Fibroblast of lung (primary cell): ENCODE measurements around the gene NRXN2. TPM values are rescaled to one million over a fixed set of nuclear protein-coding genes. Genes with fewer than 3 reads are reported as not detected.
A peak's percentile ranks its signal among the peaks of the same experiment; 100 is the strongest.

Source experiments
- DNase-seq, 2 donors: peaks; one replicate each; pipeline versions ENCODE4 v3.0.0 to v3.0.0-alpha.2; 2010; ENCODE audit warnings: low read depth in 2 of 2
- H2AFZ ChIP-seq: 2 replicates; pipeline ENCODE4 v1.5.1; 2012; ENCODE audit warnings: low read length, control low read depth, inconsistent platforms
- H3K27ac ChIP-seq: 2 replicates; pipeline ENCODE4 v1.5.1; 2011; ENCODE audit warnings: low read length, control low read depth; ENCODE audit not compliant: insufficient read depth
- H3K27me3 ChIP-seq: 2 replicates; pipeline ENCODE4 v1.5.1; 2011; ENCODE audit warnings: mild to moderate bottlenecking, low read length; ENCODE audit not compliant: control insufficient read depth, insufficient read depth
- H3K36me3 ChIP-seq: 2 replicates; pipeline ENCODE4 v1.5.1; 2011; ENCODE audit warnings: low read length; ENCODE audit not compliant: control insufficient read depth, insufficient read depth
- H3K4me1 ChIP-seq: 2 replicates; pipeline ENCODE4 v1.5.1; 2011; ENCODE audit warnings: low read length; ENCODE audit not compliant: control insufficient read depth, insufficient read depth; ENCODE audit errors: extremely low read depth
- H3K4me2 ChIP-seq: 2 replicates; pipeline ENCODE4 v1.5.1; 2011; ENCODE audit warnings: low read length, control low read depth; ENCODE audit not compliant: insufficient read depth; ENCODE audit errors: extremely low read depth
- H3K4me3 ChIP-seq, 4 experiments: fragments of 200-600 bp in 1 of 4; sonication (generic) in 1 of 4; replicated peaks in 1 of 4; 2 replicates each; pipeline ENCODE4 v1.5.1; 2011 to 2016; ENCODE audit warnings: low read length in 4 of 4, low read depth in 3 of 4, mild to moderate bottlenecking in 3 of 4, control low read depth in 2 of 4, inconsistent platforms in 1 of 4, mixed read lengths in 1 of 4; ENCODE audit not compliant: insufficient read depth in 1 of 4; ENCODE audit errors: control extremely low read depth in 1 of 4
- H3K79me2 ChIP-seq: 2 replicates; pipeline ENCODE4 v1.5.1; 2012; ENCODE audit warnings: mild to moderate bottlenecking, low read length, inconsistent platforms; ENCODE audit not compliant: control insufficient read depth, insufficient read depth
- H3K9ac ChIP-seq: 2 replicates; pipeline ENCODE4 v1.5.1; 2011; ENCODE audit warnings: mild to moderate bottlenecking, low read length, control low read depth; ENCODE audit not compliant: insufficient read depth
- H3K9me3 ChIP-seq: 2 replicates; pipeline ENCODE4 v1.5.1; 2012; ENCODE audit warnings: low read depth, low read length; ENCODE audit not compliant: control insufficient read depth, insufficient read depth
- H4K20me1 ChIP-seq: 2 replicates; pipeline ENCODE4 v1.5.1; 2011; ENCODE audit warnings: low read length; ENCODE audit not compliant: control insufficient read depth, insufficient read depth; ENCODE audit errors: extremely low read depth
- CTCF ChIP-seq, 2 donors: IDR thresholded peaks in 1 of 2; conservative IDR thresholded peaks in 1 of 2; 1 replicate in 1 of 2; 2 replicates in 1 of 2; pipeline ENCODE4 v1.5.1; 2011 to 2012; ENCODE audit warnings: low read length in 2 of 2, control low read depth in 1 of 2, inconsistent platforms in 1 of 2, low read depth in 1 of 2, mild to moderate bottlenecking in 1 of 2
- EZH2 ChIP-seq: IDR thresholded peaks from 2 replicates; pipeline ENCODE4 v1.5.1; 2012; ENCODE audit warnings: low read length, control low read depth, mild to moderate bottlenecking; ENCODE audit errors: missing control alignments
- polyA plus RNA-seq, 2 donors: library from polyadenylated mRNA; depleted of rRNA in 1 of 2; stranded (reverse) in 1 of 2; unstranded in 1 of 2; fragments of >200 nt; gene quantifications; 2 replicates each; pipeline ENCODE4 v1.2.1, GENCODE V29; 2011 to 2012; ENCODE audit warnings: missing spikeins in 1 of 2
- total RNA-seq: library from RNA; depleted of rRNA; stranded (reverse); fragments of >200 nt; gene quantifications from 2 replicates; pipeline ENCODE4 v1.2.1, GENCODE V29; 2014

NRXN2 gene
- total and polyA plus RNA-seq, 2 donors (not counting 1 experiment from before 2014, with no cell fraction given), result under 0.01 to 0.75 TPM

DNA sequence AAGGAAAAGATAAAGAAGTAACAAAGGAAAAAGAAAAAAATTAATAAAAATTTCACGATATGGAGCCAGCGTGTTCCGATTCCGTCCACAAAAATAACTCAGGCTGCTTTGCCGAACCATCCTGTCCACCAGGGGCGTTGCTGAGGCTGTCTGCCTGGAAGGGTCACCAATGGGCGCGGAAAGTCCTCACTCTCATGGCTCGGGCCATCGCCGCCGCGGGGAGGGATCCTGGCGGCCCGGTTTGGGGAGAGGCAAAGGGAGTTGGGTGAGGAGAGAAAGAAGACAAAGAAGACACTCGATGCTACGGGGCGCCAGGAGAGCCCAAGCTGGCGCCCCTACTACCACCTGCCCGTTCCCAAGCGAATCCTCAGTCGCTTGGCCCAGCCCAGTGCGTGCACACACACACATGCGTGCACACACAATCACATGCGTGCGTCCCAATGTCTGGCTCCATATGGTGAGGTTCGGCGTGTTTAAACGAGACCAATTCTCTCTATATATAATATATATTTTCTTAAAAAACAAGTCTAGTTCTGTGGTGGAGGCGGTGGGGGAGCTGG, 42.4 kb upstream of the NRXN2 start:
- H3K4me2 ChIP-seq, result no peak overlapping the region
- no peak overlapping the region for H2AFZ ChIP-seq
- no peak overlapping the region for H3K4me3 ChIP-seq
- no peaks in the 10 kb centered on the region for H3K9me3 ChIP-seq
- no peak overlapping the region for H3K9ac ChIP-seq
- peaks cover 15% of the 10 kb centered on the region for H3K4me1 ChIP-seq
- H3K27me3 ChIP-seq, result no peaks in the 10 kb centered on the region
- no peak for TF ChIP-seq EZH2
- peak in 1 of 2 donors; percentile 9 for TF ChIP-seq CTCF (conservative IDR thresholded peaks at IDR 0.05 in 1 of 2, IDR thresholded peaks at IDR 0.05 in 1 of 2; ENCODE audit: low read depth in 1 of 2, low read length in 2 of 2)
- peaks cover 10% of the 10 kb centered on the region for H3K79me2 ChIP-seq
- no peak for DNase-seq
- H3K27ac ChIP-seq, result no peak overlapping the region
- H3K36me3 ChIP-seq, result peaks cover 48% of the 10 kb centered on the region
- H4K20me1 ChIP-seq, result no peaks in the 10 kb centered on the region

DNA sequence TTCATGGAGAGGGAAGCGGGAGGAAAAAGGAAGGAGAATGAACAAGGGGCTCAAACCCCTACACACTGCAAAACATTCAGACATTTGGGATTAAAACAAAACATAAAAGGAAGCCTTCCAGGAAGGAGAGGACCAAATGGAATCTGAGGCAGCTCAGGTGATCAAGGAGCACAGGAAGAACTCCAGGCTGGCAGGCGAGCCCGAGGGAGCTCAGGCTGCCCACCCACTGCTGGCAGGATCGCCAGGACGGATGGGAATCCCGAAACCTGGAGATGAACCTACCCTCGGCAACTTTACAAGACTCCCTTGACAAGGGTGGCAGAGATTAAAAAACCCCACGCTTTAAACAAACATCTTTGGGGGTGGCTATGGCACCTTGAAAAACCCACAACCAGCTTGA, 41.8 kb upstream of the NRXN2 start:
- Histone ChIP-seq H3K27me3 (no peaks in the 10 kb centered on the region), H3K36me3 (peaks cover 43% of the 10 kb centered on the region), H3K4me1 (peaks cover 21% of the 10 kb centered on the region), H3K4me2 (no peak overlapping the region), H3K9ac (no peak overlapping the region), H2AFZ (no peak overlapping the region), H4K20me1 (no peaks in the 10 kb centered on the region), H3K9me3 (no peaks in the 10 kb centered on the region), H3K79me2 (peaks cover 8% of the 10 kb centered on the region), H3K27ac (no peak overlapping the region), H3K4me3 (no peak overlapping the region)
- no peak for DNase-seq
- TF ChIP-seq CTCF (conservative IDR thresholded peaks at IDR 0.05 in 1 of 2, IDR thresholded peaks at IDR 0.05 in 1 of 2; ENCODE audit: low read depth in 1 of 2, low read length in 2 of 2), result no peak
- no peak for TF ChIP-seq EZH2

GRCh38 chr11:64764040-64764611, 41.1 kb upstream of the NRXN2 start:
- Histone ChIP-seq H3K27ac (no peak overlapping the region), H3K9me3 (no peaks in the 10 kb centered on the region), H3K9ac (no peak overlapping the region), H3K4me3 (no peak overlapping the region), H3K79me2 (peaks cover 8% of the 10 kb centered on the region), H3K4me2 (no peak overlapping the region), H3K36me3 (peaks cover 38% of the 10 kb centered on the region), H4K20me1 (no peaks in the 10 kb centered on the region), H2AFZ (no peak overlapping the region), H3K27me3 (no peaks in the 10 kb centered on the region), H3K4me1 (peaks cover 26% of the 10 kb centered on the region)
- DNase-seq, result no peak
- no peak for TF ChIP-seq EZH2
- no peak for TF ChIP-seq CTCF (conservative IDR thresholded peaks at IDR 0.05 in 1 of 2, IDR thresholded peaks at IDR 0.05 in 1 of 2; ENCODE audit: low read depth in 1 of 2, low read length in 2 of 2)
